H9 (cell line): ENCODE measurements around the gene ZNF653. TPM values are rescaled to one million over a fixed set of nuclear protein-coding genes. Genes with fewer than 3 reads are reported as not detected.
A peak's percentile ranks its signal among the peaks of the same experiment; 100 is the strongest.

Experiments used
- DNase-seq: peaks from one replicate; pipeline ENCODE4 v3.0.0-alpha.2; 2017
- H2AFZ ChIP-seq: one replicate; pipeline ENCODE4 v1.6.1; 2013; ENCODE audit warnings: mild to moderate bottlenecking, low read length, control low read depth, moderate library complexity
- H2AK5ac ChIP-seq: 2 replicates; pipeline ENCODE4 v1.6.1; 2013; ENCODE audit warnings: low read length, control low read depth, mixed read lengths; ENCODE audit not compliant: insufficient read length
- H2BK120ac ChIP-seq: one replicate; pipeline ENCODE4 v1.6.1; 2013; ENCODE audit warnings: low read depth, mild to moderate bottlenecking, low read length, control low read depth, inconsistent platforms; ENCODE audit not compliant: poor library complexity, severe bottlenecking
- H2BK12ac ChIP-seq: 2 replicates; pipeline ENCODE4 v1.6.1; 2013; ENCODE audit warnings: low read length, control low read depth, mixed read lengths, low read depth; ENCODE audit not compliant: insufficient read length
- H2BK15ac ChIP-seq: 2 replicates; pipeline ENCODE4 v1.6.1; 2013; ENCODE audit warnings: low read depth, low read length, control low read depth
- H2BK20ac ChIP-seq: one replicate; pipeline ENCODE4 v1.6.1; 2013; ENCODE audit warnings: low read depth, mild to moderate bottlenecking, low read length, control low read depth, inconsistent platforms; ENCODE audit not compliant: poor library complexity, severe bottlenecking
- H2BK5ac ChIP-seq: 2 replicates; pipeline ENCODE4 v1.6.1; 2013; ENCODE audit warnings: low read length, control low read depth, mixed read lengths; ENCODE audit not compliant: insufficient read length
- H3K14ac ChIP-seq: 2 replicates; pipeline ENCODE4 v1.6.1; 2013; ENCODE audit warnings: low read length, control low read depth; ENCODE audit not compliant: insufficient read depth
- H3K18ac ChIP-seq: 2 replicates; pipeline ENCODE4 v1.6.1; 2013; ENCODE audit warnings: low read depth, mild to moderate bottlenecking, mixed read lengths, low read length, control low read depth; ENCODE audit not compliant: insufficient read length
- H3K23ac ChIP-seq: 2 replicates; pipeline ENCODE4 v1.6.1; 2013; ENCODE audit warnings: low read length, control low read depth, mixed read lengths, low read depth; ENCODE audit not compliant: insufficient read length
- H3K23me2 ChIP-seq: 2 replicates; pipeline ENCODE4 v1.6.1; 2013; ENCODE audit warnings: low read depth, mild to moderate bottlenecking, mixed read lengths, low read length, control low read depth; ENCODE audit not compliant: insufficient read length, poor library complexity, severe bottlenecking
- H3K27ac ChIP-seq: 2 replicates; pipeline ENCODE4 v1.5.1; 2013; ENCODE audit warnings: low read length, control low read depth, mixed read lengths, low read depth; ENCODE audit not compliant: insufficient read length
- H3K27me3 ChIP-seq: 2 replicates; pipeline ENCODE4 v1.6.1; 2013; ENCODE audit warnings: low read length, control low read depth, inconsistent platforms; ENCODE audit not compliant: insufficient read depth
- H3K4ac ChIP-seq: 2 replicates; pipeline ENCODE4 v1.6.1; 2013; ENCODE audit warnings: low read depth, mild to moderate bottlenecking, control low read depth, inconsistent platforms, low read length, moderate library complexity
- H3K4me1 ChIP-seq: 2 replicates; pipeline ENCODE4 v1.6.1; 2013; ENCODE audit warnings: low read length, control low read depth, inconsistent platforms; ENCODE audit not compliant: insufficient read depth
- H3K4me2 ChIP-seq: 2 replicates; pipeline ENCODE4 v1.6.1; 2013; ENCODE audit warnings: low read length, control low read depth, mixed read lengths; ENCODE audit not compliant: insufficient read length, insufficient read depth
- H3K56ac ChIP-seq: 2 replicates; pipeline ENCODE4 v1.6.1; 2013; ENCODE audit warnings: low read depth, mild to moderate bottlenecking, mixed read lengths, low read length, control low read depth; ENCODE audit not compliant: insufficient read length
- H3K79me1 ChIP-seq: 2 replicates; pipeline ENCODE4 v1.6.1; 2013; ENCODE audit warnings: low read depth, mild to moderate bottlenecking, moderate library complexity, low read length, control low read depth, inconsistent platforms; ENCODE audit not compliant: insufficient read depth, poor library complexity, severe bottlenecking
- H3K79me2 ChIP-seq: 2 replicates; pipeline ENCODE4 v1.6.1; 2013; ENCODE audit warnings: low read length, control low read depth, inconsistent platforms; ENCODE audit not compliant: insufficient read depth
- H3K9ac ChIP-seq: 2 replicates; pipeline ENCODE4 v1.6.1; 2013; ENCODE audit warnings: low read length, control low read depth, mixed read lengths; ENCODE audit not compliant: insufficient read length; ENCODE audit errors: extremely low read depth
- H3K9me3 ChIP-seq: one replicate; pipeline ENCODE4 v1.6.1; 2013; ENCODE audit warnings: low read depth, low read length, inconsistent platforms; ENCODE audit not compliant: control insufficient read depth
- H3T11ph ChIP-seq: one replicate; pipeline ENCODE4 v1.6.1; 2013; ENCODE audit warnings: mild to moderate bottlenecking, low read length, control low read depth, inconsistent platforms
- H4K20me1 ChIP-seq: one replicate; pipeline ENCODE4 v1.6.1; 2013; ENCODE audit not compliant: control insufficient read depth, insufficient read length, insufficient read depth
- H4K5ac ChIP-seq: 2 replicates; pipeline ENCODE4 v1.6.1; 2013; ENCODE audit warnings: low read depth, mild to moderate bottlenecking, mixed read lengths, low read length, control low read depth; ENCODE audit not compliant: insufficient read length
- H4K8ac ChIP-seq: replicated peaks from 2 replicates; pipeline ENCODE4 v1.6.1; 2013; ENCODE audit warnings: low read length, control low read depth, mixed read lengths, low read depth; ENCODE audit not compliant: insufficient read length
- H4K91ac ChIP-seq: 2 replicates; pipeline ENCODE4 v1.6.1; 2013; ENCODE audit warnings: low read depth, mild to moderate bottlenecking, moderate library complexity, mixed read lengths, low read length, control low read depth; ENCODE audit not compliant: insufficient read length
- H3K27ac Mint-ChIP-seq, 3 experiments: 2 replicates in 2 of 3; 3 replicates in 1 of 3; pipeline ENCODE4 v1.8.0; 2020 to 2021; ENCODE audit warnings: mixed read lengths in 3 of 3, mild to moderate bottlenecking in 1 of 3, moderate library complexity in 1 of 3
- H3K27me3 Mint-ChIP-seq: 2 replicates; pipeline ENCODE4 v1.8.0; 2021; ENCODE audit warnings: low read depth, mild to moderate bottlenecking, moderate library complexity, mixed read lengths
- H3K36me3 Mint-ChIP-seq, 3 experiments: 2 replicates in 2 of 3; 3 replicates in 1 of 3; pipeline ENCODE4 v1.8.0; 2020 to 2021; ENCODE audit warnings: low read depth in 3 of 3, mixed read lengths in 3 of 3; ENCODE audit not compliant: insufficient read depth in 1 of 3
- H3K4me1 Mint-ChIP-seq, 2 experiments: 2 replicates each; pipeline ENCODE4 v1.8.0; 2020; ENCODE audit warnings: mixed read lengths in 2 of 2
- H3K4me3 Mint-ChIP-seq, 2 experiments: 2 replicates in 1 of 2; 3 replicates in 1 of 2; pipeline ENCODE4 v1.8.0; 2020 to 2021; ENCODE audit warnings: mild to moderate bottlenecking in 2 of 2, mixed read lengths in 2 of 2, moderate library complexity in 1 of 2
- H3K9me3 Mint-ChIP-seq, 2 experiments: 2 replicates in 1 of 2; 3 replicates in 1 of 2; pipeline ENCODE4 v1.8.0; 2020; ENCODE audit warnings: mild to moderate bottlenecking in 2 of 2, mixed read lengths in 2 of 2, moderate library complexity in 1 of 2
- WGBS: extraction: QIAGEN DNeasy Blood & Tissue Kit; methylation state at CpG from one replicate; pipeline ENCODE4 v1.1.7; 2013; ENCODE audit warnings: missing lambda C conversion rate, low lambda C conversion rate, mixed read lengths; ENCODE audit not compliant: insufficient read length; ENCODE audit errors: extremely low coverage; 5-methylcytosine and 5-hydroxymethylcytosine counted together
- total RNA-seq: library from RNA; stranded (reverse); gene quantifications from 2 replicates; pipeline ENCODE4 v1.2.1, GENCODE V29; 2021
- TF ChIP-seq, protein P1 (sequence below): fragments of 200-600 bp; sonication (generic); conservative IDR thresholded peaks from 3 replicates; pipeline ENCODE4 v1.8.0; 2021; ENCODE audit warnings: antibody characterized with exemption, mild to moderate bottlenecking

ZNF653 gene
- total RNA-seq, 1 experiment from 2014 or later: 11.6 TPM

DNA sequence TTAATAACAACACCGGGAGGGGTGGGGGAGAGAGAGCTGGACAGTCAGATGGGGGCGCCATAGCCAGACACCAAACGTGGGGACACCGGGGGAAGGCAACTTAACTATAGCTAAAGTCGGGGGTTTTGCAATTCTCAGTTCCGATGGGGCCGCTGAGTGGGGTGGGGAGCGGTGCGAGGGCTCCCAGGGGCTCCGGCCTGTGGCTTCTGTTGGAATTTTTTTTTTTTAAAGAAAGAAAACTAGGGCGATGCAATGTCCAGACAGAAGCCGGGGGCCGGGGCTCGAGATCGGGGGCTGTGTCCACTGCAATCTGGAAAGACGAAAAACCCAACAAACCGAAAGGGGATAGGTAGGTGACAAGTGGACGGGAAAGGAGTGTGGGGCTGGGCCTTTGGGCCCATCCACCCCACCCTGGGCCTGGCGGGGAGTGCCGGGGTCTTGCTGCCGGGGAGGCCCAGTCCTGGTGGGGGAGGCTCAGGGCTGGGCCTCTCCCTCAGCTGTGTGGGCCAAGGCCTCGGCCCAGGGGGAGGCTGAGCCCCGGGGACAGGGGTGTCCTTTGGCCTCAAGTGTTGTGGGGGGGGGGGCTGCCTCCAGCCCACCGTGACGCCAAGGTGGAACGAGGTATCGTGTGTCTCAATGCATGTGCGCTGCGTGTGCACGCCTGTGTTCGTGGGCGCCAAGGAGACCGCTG lies 52.9 kb downstream of the ZNF653 start:
- H3K4me1 Mint-ChIP-seq: peaks cover 20 to 45% of the 10 kb centered on the region in 2 experiments
- peak; percentile 30 for DNase-seq
- no peaks in the 10 kb centered on the region; a peak in 1 of 5 replicates for H3K9me3 Mint-ChIP-seq
- Histone ChIP-seq H2BK12ac (no peak overlapping the region), H2BK15ac (no peak overlapping the region), H3K23me2 (no peaks in the 10 kb centered on the region), H3K4ac (no peak overlapping the region), H3K79me2 (no peaks in the 10 kb centered on the region), H2BK20ac (no peak overlapping the region), H2BK120ac (no peak overlapping the region), H3K27ac (no peak overlapping the region), H3K27me3 (no peaks in the 10 kb centered on the region), H3K9me3 (no peaks in the 10 kb centered on the region), H3K9ac (no peak overlapping the region), H2AK5ac (no peak overlapping the region), H3K14ac (no peak overlapping the region), H3K23ac (no peak overlapping the region), H3K18ac (no peak overlapping the region), H3K4me1 (no peaks in the 10 kb centered on the region), H4K8ac (no peak overlapping the region), H4K20me1 (no peaks in the 10 kb centered on the region), H2AFZ (no peak overlapping the region), H4K5ac (no peak overlapping the region), H3T11ph (no peak overlapping the region), H3K4me2 (no peak overlapping the region), H4K91ac (no peak overlapping the region), H2BK5ac (no peak overlapping the region), H3K56ac (no peak overlapping the region), H3K79me1 (no peaks in the 10 kb centered on the region)
- H3K27ac Mint-ChIP-seq: peak overlapping the region in 2 of 3 experiments; percentile 72 to 83; a peak in 4 of 7 replicates
- TF ChIP-seq, protein P1, sequence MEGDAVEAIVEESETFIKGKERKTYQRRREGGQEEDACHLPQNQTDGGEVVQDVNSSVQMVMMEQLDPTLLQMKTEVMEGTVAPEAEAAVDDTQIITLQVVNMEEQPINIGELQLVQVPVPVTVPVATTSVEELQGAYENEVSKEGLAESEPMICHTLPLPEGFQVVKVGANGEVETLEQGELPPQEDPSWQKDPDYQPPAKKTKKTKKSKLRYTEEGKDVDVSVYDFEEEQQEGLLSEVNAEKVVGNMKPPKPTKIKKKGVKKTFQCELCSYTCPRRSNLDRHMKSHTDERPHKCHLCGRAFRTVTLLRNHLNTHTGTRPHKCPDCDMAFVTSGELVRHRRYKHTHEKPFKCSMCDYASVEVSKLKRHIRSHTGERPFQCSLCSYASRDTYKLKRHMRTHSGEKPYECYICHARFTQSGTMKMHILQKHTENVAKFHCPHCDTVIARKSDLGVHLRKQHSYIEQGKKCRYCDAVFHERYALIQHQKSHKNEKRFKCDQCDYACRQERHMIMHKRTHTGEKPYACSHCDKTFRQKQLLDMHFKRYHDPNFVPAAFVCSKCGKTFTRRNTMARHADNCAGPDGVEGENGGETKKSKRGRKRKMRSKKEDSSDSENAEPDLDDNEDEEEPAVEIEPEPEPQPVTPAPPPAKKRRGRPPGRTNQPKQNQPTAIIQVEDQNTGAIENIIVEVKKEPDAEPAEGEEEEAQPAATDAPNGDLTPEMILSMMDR: peak; percentile 37; the same call in 2 of the 3 replicates
- H3K27me3 Mint-ChIP-seq: no peaks in the 10 kb centered on the region
- WGBS: no CpG with 5 or more reads among the region's 33 CpGs
- peaks cover 4 to 25% (median 22%) of the 10 kb centered on the region in 3 experiments; a peak in 6 of 7 replicates for H3K36me3 Mint-ChIP-seq
- peak overlapping the region in 1 of 2 experiments; percentile 18; a peak in 1 of 5 replicates for H3K4me3 Mint-ChIP-seq
